Neural crest cell (in vitro differentiated cells): ENCODE results near the gene TIAM1. TPM values are rescaled to one million over a fixed set of nuclear protein-coding genes. Genes with fewer than 3 reads are reported as not detected.

Experiments used
- DNase-seq: peaks from one replicate; pipeline ENCODE4 v3.0.0; 2021; ENCODE audit warnings: low read depth, mixed read lengths, low spot score
- H3K27ac Mint-ChIP-seq: one replicate; pipeline ENCODE4 v1.8.0; 2021; ENCODE audit warnings: mild to moderate bottlenecking, mixed read lengths; ENCODE audit not compliant: unreplicated experiment
- H3K27me3 Mint-ChIP-seq: 2 replicates; pipeline ENCODE4 v1.8.0; 2021; ENCODE audit warnings: low read depth, mild to moderate bottlenecking, mixed read lengths
- H3K36me3 Mint-ChIP-seq: 2 replicates; pipeline ENCODE4 v1.8.0; 2021; ENCODE audit warnings: low read depth, mild to moderate bottlenecking, mixed read lengths
- H3K4me1 Mint-ChIP-seq: 2 replicates; pipeline ENCODE4 v1.8.0; 2021; ENCODE audit warnings: mixed read lengths
- H3K4me3 Mint-ChIP-seq: one replicate; pipeline ENCODE4 v1.8.0; 2021; ENCODE audit warnings: mild to moderate bottlenecking, mixed read lengths
- H3K9me3 Mint-ChIP-seq: 2 replicates; pipeline ENCODE4 v1.8.0; 2021; ENCODE audit warnings: mixed read lengths
- CTCF ChIP-seq: fragments of 200-600 bp; sonication (generic); conservative IDR thresholded peaks from 2 replicates; pipeline ENCODE4 v1.5.0; 2021; ENCODE audit warnings: antibody characterized with exemption, mild to moderate bottlenecking
- total RNA-seq: library from RNA; stranded (reverse); gene quantifications from 2 replicates; pipeline ENCODE4 v1.2.1, GENCODE V29; 2021

Gene TIAM1
- total RNA-seq, 1 donor from 2014 or later = 53.6 TPM

- no peak for DNase-seq
- H3K4me1 Mint-ChIP-seq = peaks cover 16% of the 10 kb centered on the region
- H3K4me3 Mint-ChIP-seq = no peak overlapping the region
- H3K36me3 Mint-ChIP-seq = peaks cover 12% of the 10 kb centered on the region
- TF ChIP-seq CTCF = no peak
- H3K27me3 Mint-ChIP-seq = no peaks in the 10 kb centered on the region
- no peak overlapping the region for H3K27ac Mint-ChIP-seq
- no peaks in the 10 kb centered on the region for H3K9me3 Mint-ChIP-seq
Observed at GRCh38 chr21:31252611-31253010, 91.5 kb downstream of the TIAM1 start.

- Mint-ChIP-seq H3K4me1 (peaks cover 14% of the 10 kb centered on the region), H3K27ac (no peak overlapping the region), H3K4me3 (no peak overlapping the region), H3K9me3 (no peaks in the 10 kb centered on the region), H3K36me3 (peaks cover 10% of the 10 kb centered on the region), H3K27me3 (no peaks in the 10 kb centered on the region)
- no peak for DNase-seq
- TF ChIP-seq CTCF = no peak
Observed at GRCh38 chr21:31252091-31252490, 92.0 kb downstream of the TIAM1 start.

- H3K27ac Mint-ChIP-seq = no peak overlapping the region
- no peak for DNase-seq
- H3K9me3 Mint-ChIP-seq = no peaks in the 10 kb centered on the region
- no peak for TF ChIP-seq CTCF
- peaks cover 12% of the 10 kb centered on the region for H3K36me3 Mint-ChIP-seq
- H3K27me3 Mint-ChIP-seq = no peaks in the 10 kb centered on the region
- H3K4me3 Mint-ChIP-seq = no peak overlapping the region
- H3K4me1 Mint-ChIP-seq = peaks cover 13% of the 10 kb centered on the region
Observed at GRCh38 chr21:31251686-31252085, 92.4 kb downstream of the TIAM1 start.

- Mint-ChIP-seq H3K4me1 (peaks cover 10% of the 10 kb centered on the region), H3K27me3 (no peaks in the 10 kb centered on the region), H3K27ac (no peak overlapping the region), H3K9me3 (peaks cover 8% of the 10 kb centered on the region), H3K36me3 (peaks cover 34% of the 10 kb centered on the region), H3K4me3 (no peak overlapping the region)
- DNase-seq = no peak
- no peak for TF ChIP-seq CTCF
Observed at GRCh38 chr21:31248598-31248997, 95.5 kb downstream of the TIAM1 start.

- H3K4me1 Mint-ChIP-seq = no peaks in the 10 kb centered on the region
- peaks cover 26% of the 10 kb centered on the region for H3K9me3 Mint-ChIP-seq
- no peak for TF ChIP-seq CTCF
- peaks cover 60% of the 10 kb centered on the region for H3K36me3 Mint-ChIP-seq
- no peaks in the 10 kb centered on the region for H3K27me3 Mint-ChIP-seq
- H3K4me3 Mint-ChIP-seq = no peak overlapping the region
- H3K27ac Mint-ChIP-seq = no peak overlapping the region
- no peak for DNase-seq
Observed at GRCh38 chr21:31243611-31244010, 100.5 kb downstream of the TIAM1 start.

- Mint-ChIP-seq H3K4me3 (no peak overlapping the region), H3K4me1 (peaks cover 6% of the 10 kb centered on the region), H3K27me3 (no peaks in the 10 kb centered on the region), H3K36me3 (peaks cover 42% of the 10 kb centered on the region), H3K9me3 (peaks cover 15% of the 10 kb centered on the region), H3K27ac (no peak overlapping the region)
- DNase-seq = no peak
- no peak for TF ChIP-seq CTCF
Observed at GRCh38 chr21:31236528-31236927, 107.5 kb downstream of the TIAM1 start.
